Measurements from ENCODE around the gene PLEKHG4. TPM values are rescaled to one million over a fixed set of nuclear protein-coding genes. Genes with fewer than 3 reads are reported as not detected.

Gene PLEKHG4
- total RNA-seq, 1 donor from 2014 or later: 12.4 TPM

GRCh38 chr16:67277294-67277998 is 1.9 kb upstream of the PLEKHG4 start:
- peaks cover 21% of the 10 kb centered on the region for H3K4me1 ChIP-seq
- peak overlapping the region; percentile 78 for H3K27ac ChIP-seq
- DNase-seq (no peak), ATAC-seq (no peak)
- no peaks in the 10 kb centered on the region for H3K9me3 ChIP-seq
- H3K27me3 ChIP-seq (ENCODE audit: low read depth): no peaks in the 10 kb centered on the region
- intact Hi-C loops (cut with DNase I): no loop called here
- no peak overlapping the region for H3K4me3 ChIP-seq
- TF ChIP-seq CTCF (IDR thresholded peaks at IDR 0.05): no peak
- H3K36me3 ChIP-seq: no peaks in the 10 kb centered on the region

- Histone ChIP-seq H3K27ac (peak overlapping the region; percentile 78), H3K36me3 (peaks cover 4% of the 10 kb centered on the region)
Observed at GRCh38 chr16:67277999-67278772, 1.1 kb upstream of the PLEKHG4 start.

GRCh38 chr16:67278773-67279295 is 498 bp upstream of the PLEKHG4 start:
- Histone ChIP-seq H3K4me1 (peaks cover 21% of the 10 kb centered on the region), H3K36me3 (peaks cover 4% of the 10 kb centered on the region), H3K27me3 (ENCODE audit: low read depth) (no peaks in the 10 kb centered on the region), H3K9me3 (no peaks in the 10 kb centered on the region), H3K4me3 (peak overlapping the region; percentile 76), H3K27ac (peak overlapping the region; percentile 78)
- ATAC-seq: peak; percentile 48 to 65
- DNase-seq: peak; percentile 68
- intact Hi-C loops (cut with DNase I): no loop called here
- no peak for TF ChIP-seq CTCF (IDR thresholded peaks at IDR 0.05)

More at GRCh38 chr16:67277999-67278772, 1.1 kb upstream of the PLEKHG4 start:
- DNase-seq: no peak
- no peak for TF ChIP-seq CTCF (IDR thresholded peaks at IDR 0.05)
- H3K27me3 ChIP-seq (ENCODE audit: low read depth): no peaks in the 10 kb centered on the region
- peaks cover 21% of the 10 kb centered on the region for H3K4me1 ChIP-seq
- intact Hi-C loops (cut with DNase I): no loop called here
- peak overlapping the region; percentile 76 for H3K4me3 ChIP-seq
- peak in 1 of 2 donors; percentile 17 for ATAC-seq
- H3K9me3 ChIP-seq: no peaks in the 10 kb centered on the region

GRCh38 chr16:67280090-67281015 is 1.0 kb downstream of the PLEKHG4 start:
- Histone ChIP-seq H3K4me3 (peak overlapping the region; percentile 76), H3K36me3 (peaks cover 4% of the 10 kb centered on the region), H3K9me3 (no peaks in the 10 kb centered on the region), H3K27ac (peak overlapping the region; percentile 2), H3K27me3 (ENCODE audit: low read depth) (no peaks in the 10 kb centered on the region), H3K4me1 (peaks cover 21% of the 10 kb centered on the region)
- no peak for ATAC-seq
- DNase-seq: no peak
- TF ChIP-seq CTCF (IDR thresholded peaks at IDR 0.05): no peak
- intact Hi-C loops (cut with DNase I): no loop called here

Measured in lower lobe of right lung (tissue), 2 donors.